NCI-H446 treated with DMSO at 0.1 percent for 48 hours (cell line): Measurements from ENCODE around the gene TMEM131.

Experiments
- DNase-seq: peaks from one replicate; lab custom pipeline; 2025; lab: John Stamatoyannopoulos, UW

The TMEM131 gene

DNA sequence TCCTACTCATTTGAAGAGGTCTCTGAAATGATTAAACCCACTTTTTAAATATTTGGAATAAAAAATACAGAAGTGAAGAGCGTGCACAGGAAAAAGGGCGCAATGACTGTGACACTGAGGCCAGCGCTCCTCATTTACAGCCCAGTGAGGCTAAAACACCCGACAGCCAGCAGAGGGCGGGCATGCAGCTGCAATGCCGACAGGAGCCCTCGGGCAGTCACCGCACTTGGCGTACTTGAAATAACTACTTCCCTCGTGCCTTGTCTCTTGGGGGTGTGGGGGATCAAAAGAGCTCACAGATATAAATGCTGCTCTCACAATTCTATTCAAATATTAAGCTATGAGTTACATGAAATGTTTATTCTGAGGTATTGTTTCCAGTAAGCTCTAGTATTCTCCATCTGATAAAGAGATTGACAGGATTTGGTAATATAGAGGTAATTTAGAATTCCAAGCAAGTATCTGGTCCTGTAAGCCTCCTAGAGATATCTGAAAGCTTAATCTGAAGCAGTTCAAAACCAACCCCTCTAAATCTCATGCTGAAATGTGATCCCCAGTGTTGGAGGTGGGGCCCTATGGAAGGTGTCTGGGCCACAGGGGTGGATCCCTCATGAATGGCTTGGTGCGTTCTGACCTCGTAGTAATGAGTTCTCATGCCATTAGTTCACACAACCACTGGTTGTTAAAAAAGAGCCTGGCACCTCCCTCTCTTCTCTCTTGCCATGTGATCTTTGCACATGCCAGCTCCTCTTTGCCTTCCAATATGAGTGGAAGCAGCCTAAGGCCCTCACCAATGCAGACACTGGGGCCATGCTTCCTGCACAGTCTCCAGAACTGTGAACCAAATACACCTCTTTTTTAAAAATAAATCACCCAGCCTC is 188.8 kb downstream of the TMEM131 start:
- DNase-seq: peak; percentile 8

DNA sequence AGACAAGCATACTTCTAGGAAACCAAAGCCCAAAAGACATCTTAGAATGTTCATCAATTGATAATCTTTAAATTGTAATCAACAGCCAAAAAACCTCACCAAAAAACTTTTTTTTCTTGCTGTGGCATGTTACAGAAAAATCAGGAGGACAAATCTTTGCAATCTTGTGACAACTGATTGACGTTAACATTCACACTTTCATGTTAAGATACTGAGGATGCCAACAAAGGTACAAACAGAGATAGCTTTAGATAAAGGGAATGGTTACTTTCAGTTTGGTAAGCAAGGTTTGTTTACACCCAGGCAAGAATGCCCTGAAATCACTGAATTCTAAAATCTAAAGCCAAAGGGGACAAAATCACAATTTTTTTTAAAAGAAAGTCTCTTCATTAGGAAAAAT is 190.0 kb downstream of the TMEM131 start:
- DNase-seq: no peak

DNA sequence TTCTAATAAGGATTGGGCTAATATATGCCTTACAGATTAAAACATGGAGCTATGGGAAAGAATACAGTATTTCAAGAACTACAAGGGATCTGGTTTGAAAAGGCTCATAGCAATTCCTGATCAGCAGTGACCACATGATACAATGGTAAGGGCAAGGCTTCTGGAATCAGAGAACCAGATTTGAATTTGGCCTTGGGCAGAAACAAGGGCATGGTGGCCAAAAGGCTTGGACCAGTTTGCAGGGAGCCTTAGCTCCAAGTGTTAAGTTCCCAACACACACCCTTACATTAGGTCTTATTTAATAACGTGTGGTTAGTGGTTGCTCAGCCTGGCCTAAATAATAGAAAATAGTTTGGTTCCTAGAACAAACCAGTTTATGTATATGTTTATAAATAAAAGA is 194.7 kb downstream of the TMEM131 start:
- no peak for DNase-seq

DNA sequence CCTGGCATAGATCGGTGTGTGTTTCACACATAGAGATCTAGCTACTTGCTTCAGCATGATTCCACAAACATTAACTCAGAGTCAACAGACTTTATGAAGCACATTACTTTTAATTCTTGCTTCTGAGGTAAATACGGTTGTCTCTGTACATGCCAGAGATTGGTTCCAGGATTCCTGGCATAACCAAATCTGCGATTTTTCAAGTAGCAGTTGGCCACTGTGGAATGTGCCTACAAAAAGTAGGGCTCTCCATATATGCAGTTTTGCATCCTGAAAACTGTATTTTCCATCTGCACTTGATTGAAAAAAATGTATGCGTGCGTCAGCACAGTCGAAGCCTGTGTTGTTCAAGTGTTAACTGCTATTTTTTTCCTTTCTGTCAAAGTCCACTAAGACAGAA is 197.3 kb downstream of the TMEM131 start:
- no peak for DNase-seq

DNA sequence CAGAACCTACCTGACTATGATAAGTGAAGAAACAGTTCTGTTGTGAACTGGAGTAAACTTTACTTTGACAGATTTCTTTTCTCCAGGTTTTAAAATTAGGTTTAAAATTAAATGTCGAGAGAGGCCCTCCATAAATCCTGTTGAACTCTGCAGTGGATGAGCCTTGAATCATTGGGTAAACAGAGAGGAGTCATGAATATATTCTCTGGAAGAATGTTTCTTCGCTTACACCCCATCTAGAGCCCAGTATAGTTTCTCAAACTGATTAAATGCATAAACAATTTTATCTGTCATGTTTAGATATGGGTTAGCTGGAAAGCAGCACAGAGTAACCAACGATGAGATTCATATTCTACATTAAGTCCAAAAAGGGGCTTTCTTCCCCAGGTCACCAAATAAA is 198.4 kb downstream of the TMEM131 start:
- no peak for DNase-seq

DNA sequence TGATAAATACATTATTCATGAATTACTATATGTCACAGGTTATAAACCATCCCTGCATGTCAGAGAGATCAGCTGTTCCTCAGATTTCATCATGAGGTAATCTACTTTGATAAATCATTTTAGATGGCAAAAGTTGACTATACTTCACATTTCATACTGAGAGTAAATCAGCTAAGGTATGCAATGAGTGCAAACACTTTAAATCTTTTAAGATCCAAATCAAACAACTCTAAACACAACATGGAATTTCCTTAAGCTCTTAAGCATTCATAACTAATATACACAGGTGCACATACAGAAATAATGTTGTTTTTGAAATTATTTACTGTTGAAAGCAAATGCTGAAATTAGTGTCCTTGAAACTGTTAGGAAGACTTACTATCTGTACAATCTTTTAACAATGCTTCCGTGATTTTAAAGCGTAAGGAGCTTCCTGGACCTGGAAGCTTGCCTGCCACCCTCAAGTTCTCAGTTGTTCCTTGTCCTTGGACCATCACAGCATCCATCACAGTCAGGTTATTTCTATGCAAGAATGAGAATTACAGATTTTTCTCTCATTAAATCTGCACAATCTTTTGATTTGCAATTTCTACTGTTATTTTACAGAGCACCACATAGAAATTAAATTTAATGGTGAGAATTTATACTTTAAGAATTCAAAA is 199.2 kb downstream of the TMEM131 start:
- no peak for DNase-seq

DNA sequence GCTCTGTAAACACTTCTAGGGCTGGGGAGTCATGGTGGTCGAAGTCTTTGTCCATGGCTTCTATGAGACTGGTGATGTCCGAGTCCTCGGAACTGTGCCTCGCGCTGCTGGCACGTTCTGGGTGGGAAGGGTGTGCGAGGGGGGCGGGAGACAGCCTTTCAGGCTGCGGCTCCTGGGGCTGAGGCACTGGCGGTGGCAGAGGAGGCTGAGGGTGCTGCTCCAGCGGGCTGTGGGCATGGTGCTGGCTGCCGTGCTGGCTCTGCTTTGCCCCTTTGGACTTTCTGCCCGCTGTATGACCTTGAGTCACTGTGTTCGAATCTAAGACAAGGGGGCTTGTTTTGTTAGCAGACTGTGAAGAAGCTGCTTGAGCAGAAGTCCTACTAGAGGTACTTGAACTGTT is 203.3 kb downstream of the TMEM131 start:
- no peak for DNase-seq

DNA sequence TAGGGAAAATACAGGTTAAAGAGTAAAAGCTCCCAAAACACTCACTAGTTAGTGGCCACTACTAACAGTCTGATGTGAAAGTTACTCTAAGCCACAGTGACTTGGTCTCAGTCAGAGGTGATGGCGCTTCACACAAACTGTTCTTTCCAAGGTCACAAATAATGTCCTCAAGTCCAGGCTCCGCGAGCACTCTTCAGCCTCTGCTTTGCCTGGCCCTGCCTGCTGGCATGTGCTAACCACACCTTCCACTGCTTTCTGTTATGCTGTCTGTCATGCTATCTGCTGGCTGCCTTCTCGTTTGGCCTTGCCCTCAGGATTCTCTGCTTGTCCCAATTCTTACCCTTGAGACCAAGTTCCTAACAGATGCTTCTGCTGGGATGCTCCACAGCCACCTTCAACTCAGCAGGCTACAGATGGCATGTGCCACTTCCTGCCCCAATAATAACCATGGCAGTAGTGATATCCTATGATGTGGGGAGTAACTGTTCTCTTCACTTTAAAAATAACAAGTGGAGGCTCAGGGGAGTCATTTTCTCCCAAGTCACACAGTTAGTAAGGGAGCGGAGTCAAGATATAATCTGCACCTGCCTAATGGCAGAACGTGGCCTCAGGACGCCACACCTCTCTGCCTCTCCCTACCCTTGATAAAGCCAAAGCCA is 206.6 kb downstream of the TMEM131 start:
- no peak for DNase-seq

DNA sequence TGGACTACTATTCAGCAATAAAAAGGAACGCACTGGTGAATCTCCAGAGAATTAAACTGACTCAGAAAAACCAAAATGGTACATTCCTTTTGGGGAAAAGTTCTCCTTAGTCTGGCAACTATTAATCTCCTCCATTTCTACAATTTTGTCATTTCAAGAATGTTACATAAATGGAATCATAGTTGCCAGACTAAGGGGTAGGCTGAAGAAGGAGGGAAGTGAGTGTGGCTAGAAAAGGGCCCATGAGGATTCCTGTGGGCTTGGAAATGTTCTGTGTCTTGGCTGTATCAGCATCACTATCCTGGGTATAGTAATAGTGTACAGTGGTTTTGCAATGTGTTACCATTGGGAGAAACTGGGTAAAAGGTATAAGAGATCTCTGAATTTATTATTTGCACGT is 209.9 kb downstream of the TMEM131 start:
- DNase-seq: no peak

DNA sequence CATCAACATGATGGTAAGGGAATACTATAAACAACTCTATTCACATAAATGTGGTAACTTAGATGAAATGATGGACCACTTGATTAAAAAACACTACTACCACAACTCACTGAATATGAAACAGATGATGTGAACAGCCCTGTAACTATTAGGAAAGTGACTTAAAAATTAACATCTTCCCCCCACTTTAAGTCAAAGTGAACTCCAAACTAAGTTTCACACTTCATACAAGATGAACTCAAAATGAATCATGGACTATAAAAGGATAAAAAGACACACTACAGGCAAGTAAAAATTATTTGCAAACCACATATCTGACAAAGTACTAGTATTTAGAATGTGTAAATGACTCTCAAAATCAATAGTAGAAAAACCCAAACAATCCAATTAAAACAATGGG is 210.8 kb downstream of the TMEM131 start:
- DNase-seq: no peak

DNA sequence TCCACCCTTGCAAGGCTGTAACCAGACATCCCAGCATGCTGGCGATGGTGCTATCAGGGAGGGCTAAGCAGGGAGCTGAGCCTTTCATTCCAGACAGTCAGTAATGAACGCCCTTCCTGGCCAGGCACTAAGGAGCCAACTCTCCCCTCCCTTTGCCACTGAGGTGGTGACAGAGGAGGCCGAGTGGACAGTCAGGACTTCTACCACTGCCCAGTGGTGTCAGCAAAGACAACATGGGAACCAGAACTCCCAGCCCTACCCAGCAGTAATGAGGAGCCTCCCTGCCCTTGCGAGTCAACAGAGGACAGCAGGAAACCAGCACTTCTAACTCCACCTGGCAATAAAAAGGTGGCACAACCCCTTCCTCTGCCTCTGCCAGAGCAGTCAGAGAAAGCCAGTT is 213.8 kb downstream of the TMEM131 start:
- DNase-seq: no peak

DNA sequence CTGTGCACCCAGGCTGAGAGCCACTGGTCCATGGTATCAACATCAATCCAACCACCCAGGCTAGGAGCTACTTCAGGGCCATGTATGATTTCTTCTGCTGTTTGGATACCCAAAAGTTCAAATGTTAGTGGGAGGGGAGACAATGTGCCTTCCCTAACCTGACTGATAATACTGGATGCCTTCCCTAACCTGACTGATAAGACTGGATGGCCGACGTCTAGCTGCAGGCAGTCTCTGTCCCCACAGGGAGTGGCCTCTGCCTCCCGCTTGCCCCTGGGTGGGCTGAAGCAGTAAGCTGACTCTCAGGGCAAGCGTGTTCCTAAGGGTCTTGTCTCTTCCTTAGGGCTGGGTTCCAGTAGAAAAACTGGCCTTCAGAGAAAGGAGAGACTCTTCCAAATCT is 216.6 kb downstream of the TMEM131 start:
- no peak for DNase-seq

DNA sequence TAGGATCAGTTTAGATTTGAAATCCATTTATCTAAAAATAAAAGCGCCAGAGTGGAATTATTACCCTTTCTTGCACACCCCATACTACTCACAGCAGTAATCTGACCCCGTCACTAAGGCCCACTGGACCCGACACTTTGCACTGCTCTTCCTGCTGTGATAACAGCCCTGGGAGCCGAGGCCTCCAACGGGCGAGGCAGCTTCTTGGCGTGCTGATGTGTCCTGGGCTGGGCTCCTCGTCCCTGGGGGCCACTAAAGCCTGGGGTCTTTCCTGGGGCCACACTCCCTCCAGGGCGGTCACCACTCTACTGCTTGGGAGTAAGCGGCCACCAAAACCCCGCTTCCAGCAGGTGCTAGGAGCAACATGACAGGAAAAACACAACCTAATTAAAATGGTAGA is 220.7 kb downstream of the TMEM131 start:
- DNase-seq: no peak

DNA sequence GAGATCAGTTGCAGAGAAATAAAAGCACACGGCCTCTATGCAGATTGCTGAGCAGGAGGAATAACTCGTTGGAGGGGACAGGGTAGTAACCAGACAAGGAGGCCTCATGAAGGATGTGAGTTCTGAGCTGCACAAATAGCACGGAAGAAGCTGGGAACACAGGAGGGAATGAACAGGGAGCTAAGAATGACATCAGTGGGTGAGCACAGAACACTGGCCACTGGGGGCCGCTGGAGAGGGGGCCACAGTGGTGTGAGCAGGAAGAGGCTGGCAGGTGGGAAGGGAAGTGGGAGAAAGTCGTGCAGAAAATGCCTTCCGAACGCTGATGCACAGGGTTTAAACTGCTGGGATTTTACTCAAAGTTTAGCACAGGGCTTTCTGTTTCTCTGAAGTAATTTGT is 221.3 kb downstream of the TMEM131 start:
- DNase-seq: no peak

DNA sequence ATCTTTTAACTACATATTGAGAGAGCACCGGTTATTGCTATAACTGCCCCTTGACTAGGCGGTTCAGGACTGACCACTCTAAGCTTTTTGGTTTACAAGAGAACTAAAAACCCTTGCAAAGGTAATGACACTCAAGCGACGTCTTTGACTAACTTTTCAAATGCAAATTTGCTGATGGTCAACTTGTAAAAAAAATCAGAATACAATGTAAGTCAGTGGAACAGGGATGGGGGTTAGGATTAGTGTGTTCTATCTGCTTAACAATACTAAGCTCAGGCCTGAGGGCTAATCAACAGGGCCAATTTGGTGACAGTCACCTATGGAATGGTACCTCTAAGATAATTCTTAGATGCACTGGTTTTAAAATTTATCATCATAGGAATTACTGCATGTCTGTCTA is 225.3 kb downstream of the TMEM131 start:
- DNase-seq: no peak

DNA sequence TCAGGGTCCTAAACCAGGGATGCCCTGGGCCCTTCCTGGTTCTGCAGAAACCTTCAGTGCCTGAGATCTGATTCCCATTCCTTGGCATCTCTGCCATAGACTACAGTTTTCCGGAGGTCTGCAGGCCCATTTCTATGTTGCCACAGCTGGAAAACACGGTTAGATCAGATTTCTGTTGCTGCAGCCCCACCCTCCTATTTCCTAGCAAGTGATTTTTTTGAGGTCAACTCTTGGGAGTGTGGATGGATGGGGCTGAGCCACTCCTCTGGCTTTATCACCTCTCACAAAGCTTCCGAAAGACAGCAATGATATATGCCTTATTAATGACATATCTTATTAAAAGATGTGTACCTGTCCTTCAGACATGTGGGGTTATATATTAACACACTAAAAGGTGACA is 226.0 kb downstream of the TMEM131 start:
- DNase-seq: no peak

DNA sequence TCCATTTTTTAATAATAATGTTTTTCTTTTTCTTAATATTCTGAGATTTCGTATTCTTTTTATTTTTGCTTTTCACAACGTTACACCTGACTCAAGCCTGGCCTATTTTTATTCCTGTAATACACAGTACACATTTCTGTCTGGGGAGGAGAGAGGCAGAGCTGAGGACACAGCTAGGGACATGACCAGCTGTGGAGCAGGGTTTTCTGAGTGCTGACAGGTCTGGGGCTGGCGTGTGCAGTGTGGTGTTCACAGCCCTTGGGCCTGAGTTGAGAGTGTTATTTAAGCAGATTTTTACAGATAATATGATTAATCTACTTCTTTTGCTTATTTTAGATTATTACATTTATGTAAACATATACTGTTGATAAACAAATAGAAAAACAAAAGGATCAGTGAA is 226.4 kb downstream of the TMEM131 start:
- DNase-seq: no peak

DNA sequence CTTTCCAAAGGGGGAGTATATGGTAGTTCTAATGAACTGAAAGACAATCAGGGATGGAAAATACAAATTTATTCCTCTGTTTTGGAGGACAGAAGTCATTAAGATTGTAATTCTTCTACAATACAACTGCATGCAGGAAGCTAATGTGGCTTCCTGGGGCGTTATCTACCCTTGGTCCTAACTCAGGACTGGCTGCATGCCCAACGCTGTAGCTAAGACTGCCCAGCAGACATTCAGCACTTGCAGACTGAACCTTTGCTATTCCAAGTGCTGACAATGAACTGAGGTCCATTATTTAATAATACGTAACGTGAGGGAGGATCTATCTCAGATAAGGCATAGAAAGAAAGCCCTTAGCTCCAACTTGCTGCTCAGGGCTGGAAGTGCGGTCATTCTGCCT is 229.2 kb downstream of the TMEM131 start:
- DNase-seq: no peak

DNA sequence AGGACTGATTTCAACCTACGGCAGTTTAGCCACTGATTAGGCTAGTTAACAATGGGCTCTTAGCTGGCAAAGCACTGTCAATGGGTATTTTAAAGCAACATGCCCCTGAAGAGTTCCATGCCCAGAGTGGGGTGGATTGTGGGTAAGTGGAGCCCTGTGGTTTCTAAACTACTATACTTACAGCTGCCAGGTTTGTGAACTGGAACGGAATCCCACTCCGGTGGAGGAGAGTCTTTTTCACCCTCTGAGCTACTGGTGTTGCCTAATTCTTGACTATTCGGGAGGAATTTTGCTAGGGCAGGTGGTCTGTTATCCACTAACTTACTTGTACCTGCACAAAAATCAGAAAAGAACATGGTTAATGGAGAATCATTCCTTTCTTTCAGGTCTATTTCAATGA is 229.8 kb downstream of the TMEM131 start:
- DNase-seq: no peak

DNA sequence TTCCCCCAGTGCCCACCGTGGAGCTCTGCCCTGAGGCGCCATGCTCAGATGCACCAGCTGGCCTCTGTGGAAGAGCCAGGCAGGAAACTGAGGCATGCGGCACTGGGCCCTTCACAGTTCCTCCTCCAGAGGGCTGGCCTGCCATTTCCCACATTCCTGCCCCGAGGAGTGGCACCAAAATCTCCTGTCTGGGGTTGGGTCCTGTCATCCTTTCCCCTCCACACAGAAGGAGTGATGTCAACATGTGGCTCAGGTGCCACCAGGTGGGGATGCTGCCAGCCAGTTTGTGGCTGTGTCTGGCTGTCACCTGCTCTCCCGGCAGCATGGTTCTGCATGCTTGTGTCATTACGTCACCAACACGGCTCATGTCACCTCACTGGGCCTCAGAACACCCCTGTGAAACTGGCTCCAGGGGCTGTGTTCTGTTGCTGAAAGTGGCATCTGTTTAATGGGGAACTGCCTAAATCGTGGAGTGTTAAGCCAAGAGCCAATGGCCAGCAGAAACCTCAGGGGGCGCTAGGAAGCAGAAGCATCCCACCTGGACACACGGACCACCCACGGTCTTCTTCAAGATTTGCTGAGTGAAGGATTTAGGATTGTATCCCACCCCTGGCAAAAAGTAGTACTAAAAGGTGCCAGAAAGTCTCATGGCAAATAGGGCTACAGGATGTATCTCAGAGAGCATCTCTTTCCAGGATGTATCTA is 231.0 kb downstream of the TMEM131 start:
- DNase-seq: no peak

DNA sequence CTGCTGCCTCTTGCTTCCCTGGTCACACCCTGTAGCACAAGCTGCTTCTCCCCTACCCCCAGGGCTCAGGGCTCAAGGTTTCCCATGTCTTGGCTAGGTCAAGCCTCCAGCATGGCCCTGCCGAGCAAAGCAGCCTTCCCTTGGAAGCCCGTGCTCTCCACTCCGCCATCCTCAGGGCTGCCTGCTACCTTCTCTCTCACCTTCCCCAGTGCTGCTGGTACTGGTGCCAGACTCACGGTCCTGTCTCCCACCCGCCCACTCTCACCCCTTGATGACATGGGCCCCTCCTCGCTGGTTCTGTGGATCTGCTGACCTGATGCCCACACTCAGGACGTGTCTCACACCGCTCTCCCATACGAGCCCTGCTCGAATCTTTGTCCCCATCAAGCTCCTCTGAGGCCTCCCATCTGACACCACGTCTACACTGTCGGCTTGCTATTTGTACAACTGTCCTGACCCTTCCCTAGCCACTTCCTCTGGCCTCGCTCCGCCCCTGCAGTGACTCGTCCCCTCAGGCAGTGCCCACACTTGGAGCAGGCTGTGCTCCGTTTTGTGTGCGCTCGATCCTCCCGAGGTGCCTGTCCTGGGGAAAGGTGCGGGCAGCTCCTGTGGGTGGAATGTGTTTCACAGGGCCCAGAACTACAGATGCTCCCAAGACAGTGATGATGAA is 232.4 kb downstream of the TMEM131 start:
- no peak for DNase-seq

DNA sequence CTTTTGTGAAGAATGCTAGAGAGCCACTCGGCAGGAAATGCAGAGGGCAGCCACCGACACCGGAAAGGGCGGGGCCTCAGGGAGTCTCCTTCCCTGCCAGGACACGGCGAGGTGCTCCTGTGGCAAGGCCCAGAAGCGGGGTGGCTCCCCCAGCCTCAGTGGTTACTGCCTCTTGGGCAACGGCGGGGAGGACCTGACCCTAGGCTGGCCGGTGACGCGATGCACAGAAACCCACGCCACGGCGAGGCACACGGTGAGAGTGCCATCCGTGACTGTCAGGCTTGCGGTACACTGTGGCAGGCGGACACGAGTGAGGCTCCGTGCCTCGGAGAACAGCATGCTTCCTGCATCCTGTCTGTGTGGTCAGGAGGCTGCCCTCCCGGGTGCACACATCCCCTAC is 234.6 kb downstream of the TMEM131 start:
- no peak for DNase-seq
